Panc1 (cell line): ENCODE data around the gene XIRP2. TPM values are rescaled to one million over a fixed set of nuclear protein-coding genes. Genes with fewer than 3 reads are reported as not detected.

Source experiments
- ATAC-seq: fragments of 200-7000 bp; cut with Tn5 transposase; 2 replicates; pipeline ENCODE4 v1.9.1; 2020; ENCODE audit warnings: mild to moderate bottlenecking, moderate library complexity
- BruUV-seq: library from RNA; stranded (reverse); fragments of 400-500 nt; replicated peaks from 2 replicates; lab custom pipeline; 2021; lab: Mats Ljungman, UMichigan
- CTCF ChIA-PET: fragments of 300-600 bp; sonication (Branson Sonifier 250); formaldehyde crosslinking; loops from one replicate; lab custom pipeline; 2022; ENCODE audit warnings: antibody characterized with exemption; lab: Charles Lee
- POLR2A ChIA-PET: fragments of 300-600 bp; sonication (Branson Sonifier 250); formaldehyde crosslinking; loops from one replicate; lab custom pipeline; 2022; ENCODE audit warnings: antibody characterized with exemption; lab: Charles Lee
- DNase-seq: peaks from one replicate; pipeline ENCODE4 v3.0.0-alpha.2; 2010; ENCODE audit warnings: low read depth, low spot score
- H3K27ac ChIP-seq: 2 replicates; pipeline ENCODE4 v1.5.1; 2011; ENCODE audit warnings: mild to moderate bottlenecking, low read length, inconsistent platforms
- H3K27me3 ChIP-seq: fragments of 200-500 bp; sonication (Bioruptor generic); 2 replicates; pipeline ENCODE4 v1.6.0; 2014; ENCODE audit warnings: low read length, inconsistent platforms; ENCODE audit not compliant: control insufficient read depth, insufficient read depth
- H3K36me3 ChIP-seq: fragments of 200-500 bp; sonication (Bioruptor generic); 2 replicates; pipeline ENCODE4 v1.5.1; 2014; ENCODE audit warnings: inconsistent platforms, mild to moderate bottlenecking, low read length, moderate library complexity; ENCODE audit not compliant: control insufficient read depth, insufficient read depth
- H3K4me1 ChIP-seq: 2 replicates; pipeline ENCODE4 v1.5.1; 2011; ENCODE audit warnings: inconsistent platforms, mild to moderate bottlenecking, low read length, moderate library complexity; ENCODE audit not compliant: control insufficient read depth, insufficient read depth
- H3K4me3 ChIP-seq, 2 experiments: 2 replicates each; pipeline ENCODE4 v1.5.1; 2011 to 2012; ENCODE audit warnings: low read depth in 2 of 2, low read length in 2 of 2, mild to moderate bottlenecking in 2 of 2, inconsistent platforms in 1 of 2, moderate library complexity in 1 of 2
- H3K9me3 ChIP-seq: fragments of 200-500 bp; sonication (Bioruptor generic); 2 replicates; pipeline ENCODE4 v1.5.1; 2014; ENCODE audit warnings: low read depth, mild to moderate bottlenecking, inconsistent platforms, low read length, moderate library complexity; ENCODE audit not compliant: control insufficient read depth, insufficient read depth
- CTCF ChIP-seq: fragments of 450-650 bp; IDR thresholded peaks from 2 replicates; pipeline ENCODE4 v1.5.1; 2017; ENCODE audit warnings: mild to moderate bottlenecking
- POLR2AphosphoS5 ChIP-seq: IDR thresholded peaks from 2 replicates; pipeline ENCODE4 v1.6.1; 2012; ENCODE audit warnings: mild to moderate bottlenecking, low read depth, low read length, moderate library complexity
- REST ChIP-seq, 2 experiments: IDR thresholded peaks; 2 replicates each; pipeline ENCODE4 v1.6.1; 2011 to 2012; ENCODE audit warnings: low read depth in 2 of 2, control low read depth in 1 of 2, low read length in 1 of 2, mild to moderate bottlenecking in 1 of 2, moderate library complexity in 1 of 2; ENCODE audit not compliant: insufficient read depth in 1 of 2
- SIN3A ChIP-seq: IDR thresholded peaks from 2 replicates; pipeline ENCODE4 v1.6.1; 2012; ENCODE audit warnings: low read depth, mild to moderate bottlenecking, low read length, moderate library complexity, borderline replicate concordance; ENCODE audit not compliant: insufficient read depth
- TCF7L2 ChIP-seq: IDR thresholded peaks from 2 replicates; pipeline ENCODE4 v1.6.1; 2011; ENCODE audit warnings: mild to moderate bottlenecking, low read depth, low read length, inconsistent platforms
- in situ Hi-C: cut with HindIII; loops from 2 replicates; pipeline ENCODE4 v1.10.0; 2016; ENCODE audit warnings: low sequenced_read_pairs, low pct_unique_long_range_greater_than_20kb
- intact Hi-C: fragments of 100-400 bp; cut with micrococcal nuclease; formaldehyde crosslinking; loops from one replicate; pipeline ENCODE4 v1.10.0; 2022; ENCODE audit not compliant: unreplicated experiment
- total RNA-seq: library from RNA; stranded (reverse); gene quantifications from one replicate; pipeline ENCODE4 v1.2.1, GENCODE V29; 2021; ENCODE audit not compliant: unreplicated experiment

XIRP2 gene
- total RNA-seq, 1 experiment from 2014 or later: not detected

GRCh38 chr2:167140767-167141166, 252.5 kb downstream of the XIRP2 start:
- ATAC-seq (peak; percentile 80; the same call in 1 of the 2 replicates), DNase-seq (peak; percentile 69)
- no peak overlapping the region for H3K4me3 ChIP-seq
- H3K4me1 ChIP-seq: no peaks in the 10 kb centered on the region
- in situ Hi-C loops: no loop called here
- POLR2A ChIA-PET: no interaction called here
- no peaks in the 10 kb centered on the region for H3K27me3 ChIP-seq
- CTCF ChIA-PET: no interaction called here
- no peaks in the 10 kb centered on the region for H3K9me3 ChIP-seq
- BruUV-seq: no TSS peak
- no peak overlapping the region for H3K27ac ChIP-seq
- H3K36me3 ChIP-seq: no peaks in the 10 kb centered on the region
- intact Hi-C loops: no loop called here
- TF ChIP-seq SIN3A (no peak), REST (IDR thresholded peaks at IDR 0.05; ENCODE audit: insufficient read depth in 1 of 2, low read depth in 2 of 2, low read length in 1 of 2) (no peak), CTCF (no peak), POLR2AphosphoS5 (no peak), TCF7L2 (no peak)

DNA sequence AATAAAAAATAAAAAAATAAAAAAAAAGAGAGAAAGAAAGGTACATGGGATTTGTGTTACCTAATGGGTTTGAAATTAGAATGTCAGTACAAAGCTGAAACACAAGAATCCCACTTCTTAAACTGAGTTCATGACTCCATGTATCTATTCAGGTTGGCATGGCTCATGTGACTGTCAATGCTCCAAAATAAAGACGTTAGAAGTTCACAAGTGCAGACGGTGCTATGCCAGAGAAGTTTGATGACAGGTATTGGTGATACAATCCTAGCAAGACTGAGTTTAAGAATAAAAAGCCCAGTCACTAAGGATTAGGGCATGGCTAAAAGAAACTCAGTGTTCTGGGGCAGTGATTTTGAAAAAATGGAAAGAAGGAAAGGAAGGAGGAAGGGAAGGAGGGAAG, 254.3 kb downstream of the XIRP2 start:
- no peak for TF ChIP-seq POLR2AphosphoS5
- no peak for ATAC-seq
- intact Hi-C loops: no loop called here
- Histone ChIP-seq H3K9me3 (no peaks in the 10 kb centered on the region), H3K27ac (no peak overlapping the region), H3K27me3 (no peaks in the 10 kb centered on the region), H3K4me1 (no peaks in the 10 kb centered on the region), H3K36me3 (no peaks in the 10 kb centered on the region), H3K4me3 (no peak overlapping the region)
- BruUV-seq: no TSS peak
- DNase-seq: no peak
- in situ Hi-C loops: no loop called here
- CTCF ChIA-PET: no interaction called here
- POLR2A ChIA-PET: interaction anchor here (0.6 kb wide), 1 partner anchor 32 kb away, joined by 3 read pairs; no protein-coding TSS in a partner anchor

- intact Hi-C loops (no loop called here), in situ Hi-C loops (no loop called here)
- H3K4me3 ChIP-seq: no peak overlapping the region
- H3K27ac ChIP-seq: no peak overlapping the region
- no peak for DNase-seq
- no peaks in the 10 kb centered on the region for H3K36me3 ChIP-seq
- BruUV-seq: no TSS peak
- no peak for TF ChIP-seq POLR2AphosphoS5
- TF ChIP-seq SIN3A: no peak
- TF ChIP-seq TCF7L2: no peak
- TF ChIP-seq CTCF: no peak
- no peak for TF ChIP-seq REST (IDR thresholded peaks at IDR 0.05; ENCODE audit: insufficient read depth in 1 of 2, low read depth in 2 of 2, low read length in 1 of 2)
- no peak for ATAC-seq
- ChIA-PET CTCF (no interaction called here), POLR2A (no interaction called here)
- H3K27me3 ChIP-seq: no peaks in the 10 kb centered on the region
- H3K9me3 ChIP-seq: no peaks in the 10 kb centered on the region
- H3K4me1 ChIP-seq: no peaks in the 10 kb centered on the region
Measured at GRCh38 chr2:167144179-167144898, 256.1 kb downstream of the XIRP2 start.
